ENCODE measurements around the gene TMEM253.

The TMEM253 gene

DNA sequence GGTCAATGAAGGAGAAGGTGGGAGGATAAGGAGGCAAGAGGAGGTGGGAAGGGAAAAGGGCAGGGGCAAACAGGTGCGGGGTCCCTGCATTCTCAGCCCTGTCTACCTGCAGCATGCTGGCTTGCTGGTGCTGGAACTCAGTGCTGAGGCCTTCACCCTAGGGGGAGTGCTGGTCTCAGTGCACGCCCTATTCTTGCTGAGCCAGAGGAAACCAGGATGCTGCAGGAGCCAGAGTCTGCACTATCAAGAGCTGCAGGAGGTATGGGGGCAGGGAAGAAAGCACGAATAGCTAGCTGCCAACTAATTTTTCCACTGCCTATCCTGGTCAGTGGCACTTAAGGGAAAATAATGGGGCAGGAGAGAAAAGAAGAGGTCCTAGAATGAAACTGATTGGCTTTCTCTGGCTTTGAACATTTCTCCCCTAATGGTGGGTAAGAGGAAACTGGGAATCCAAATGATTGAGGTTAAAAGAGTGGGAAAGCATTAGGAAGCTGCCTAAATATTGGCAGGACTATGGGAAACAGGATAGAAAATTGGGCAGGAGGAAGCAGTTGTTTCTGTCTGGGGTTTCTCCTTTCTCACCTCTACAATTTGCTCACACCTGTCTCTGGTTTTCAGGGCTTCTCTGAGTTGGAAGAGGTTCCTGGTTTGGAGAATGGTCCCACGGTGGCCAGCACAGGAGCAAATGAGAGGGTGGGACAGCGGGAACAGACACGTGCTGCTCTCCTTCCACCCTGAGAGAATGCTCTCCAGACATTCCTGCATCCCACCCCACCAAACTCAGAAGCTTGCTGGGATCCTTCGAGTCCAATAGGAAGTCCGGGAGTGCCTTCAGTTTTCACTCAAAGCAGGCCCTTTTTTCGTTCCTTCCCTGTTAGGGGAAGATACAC is 1.9 kb downstream of the TMEM253 start:
- Mint-ChIP-seq H3K27ac (peak overlapping the region; percentile 83 to 96 (median 96)), H3K36me3 (ENCODE audit: low read depth) (no peaks in the 10 kb centered on the region), H3K27me3 (ENCODE audit: low read depth) (no peaks in the 10 kb centered on the region), H3K4me1 (peaks cover 57% of the 10 kb centered on the region), H3K4me3 (peak overlapping the region; percentile 87 to 92 (median 87)), H3K9me3 (no peaks in the 10 kb centered on the region)
- TF ChIP-seq, protein P1, sequence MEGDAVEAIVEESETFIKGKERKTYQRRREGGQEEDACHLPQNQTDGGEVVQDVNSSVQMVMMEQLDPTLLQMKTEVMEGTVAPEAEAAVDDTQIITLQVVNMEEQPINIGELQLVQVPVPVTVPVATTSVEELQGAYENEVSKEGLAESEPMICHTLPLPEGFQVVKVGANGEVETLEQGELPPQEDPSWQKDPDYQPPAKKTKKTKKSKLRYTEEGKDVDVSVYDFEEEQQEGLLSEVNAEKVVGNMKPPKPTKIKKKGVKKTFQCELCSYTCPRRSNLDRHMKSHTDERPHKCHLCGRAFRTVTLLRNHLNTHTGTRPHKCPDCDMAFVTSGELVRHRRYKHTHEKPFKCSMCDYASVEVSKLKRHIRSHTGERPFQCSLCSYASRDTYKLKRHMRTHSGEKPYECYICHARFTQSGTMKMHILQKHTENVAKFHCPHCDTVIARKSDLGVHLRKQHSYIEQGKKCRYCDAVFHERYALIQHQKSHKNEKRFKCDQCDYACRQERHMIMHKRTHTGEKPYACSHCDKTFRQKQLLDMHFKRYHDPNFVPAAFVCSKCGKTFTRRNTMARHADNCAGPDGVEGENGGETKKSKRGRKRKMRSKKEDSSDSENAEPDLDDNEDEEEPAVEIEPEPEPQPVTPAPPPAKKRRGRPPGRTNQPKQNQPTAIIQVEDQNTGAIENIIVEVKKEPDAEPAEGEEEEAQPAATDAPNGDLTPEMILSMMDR (IDR thresholded peaks at IDR 0.05; ENCODE audit: unreplicated experiment in 3 of 3) = no peak

DNA sequence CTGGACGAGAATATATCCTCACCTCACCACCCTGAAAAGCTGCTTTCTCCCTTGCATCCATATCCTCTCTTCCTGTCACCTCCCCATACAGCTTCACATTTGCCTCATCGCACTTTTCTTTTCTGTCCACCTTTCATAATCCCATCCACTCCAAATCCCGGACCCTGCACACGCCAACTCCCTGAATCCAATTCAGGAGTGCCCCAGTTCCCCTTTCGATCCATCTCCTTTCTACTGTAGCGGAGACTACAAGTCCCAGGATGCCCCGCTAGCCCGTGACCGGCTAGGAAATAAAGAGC is 2.5 kb downstream of the TMEM253 start:
- Mint-ChIP-seq H3K4me3 (peak overlapping the region; percentile 87 to 92 (median 87)), H3K27ac (peak overlapping the region; percentile 83 to 96 (median 96)), H3K27me3 (ENCODE audit: low read depth) (no peaks in the 10 kb centered on the region)

DNA sequence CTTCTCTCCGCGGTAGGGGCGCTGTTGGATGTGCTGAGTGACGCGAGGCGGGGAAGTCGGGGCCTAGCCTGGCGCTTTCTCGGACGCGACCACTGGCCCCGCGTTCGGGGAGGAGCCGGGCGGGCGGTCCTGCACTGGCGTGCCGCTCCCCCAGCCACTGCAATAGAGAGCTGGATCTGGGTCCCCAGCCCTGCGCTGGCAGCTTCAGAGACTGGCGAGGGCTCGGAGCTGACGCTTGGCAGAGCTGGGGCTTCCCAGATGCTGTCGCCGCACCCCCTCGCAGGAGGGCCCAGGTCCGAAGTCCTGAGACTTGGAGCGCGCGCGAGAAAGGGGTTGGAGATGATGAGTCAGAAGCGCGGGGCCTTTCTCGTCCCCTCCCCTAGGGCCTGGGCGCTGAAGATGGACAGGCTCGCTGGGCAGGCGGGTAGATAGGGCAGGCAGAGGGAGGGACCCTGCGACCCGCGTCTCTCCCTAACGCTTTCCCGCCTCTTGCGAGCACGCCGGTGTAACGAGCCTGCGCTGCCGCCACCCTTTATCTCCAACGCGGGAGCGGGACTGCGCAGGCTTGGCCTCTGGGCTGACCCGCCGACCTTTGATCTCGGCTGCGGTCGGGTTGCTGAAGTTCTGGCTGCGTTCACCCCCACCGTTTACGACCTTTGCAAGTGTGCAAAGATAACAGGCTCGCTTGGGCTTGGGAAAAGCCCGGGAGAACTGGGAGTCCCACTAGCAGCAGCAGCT is 3.0 kb downstream of the TMEM253 start:
- H3K36me3 Mint-ChIP-seq (ENCODE audit: low read depth) = no peaks in the 10 kb centered on the region
- H3K4me3 Mint-ChIP-seq = peak overlapping the region; percentile 87 to 92 (median 87)
- H3K27ac Mint-ChIP-seq = peak overlapping the region; percentile 83 to 96 (median 96)
- TF ChIP-seq, protein P1 (IDR thresholded peaks at IDR 0.05; ENCODE audit: unreplicated experiment in 3 of 3) = peak; percentile 75 to 83 (median 79)
- no peaks in the 10 kb centered on the region for H3K27me3 Mint-ChIP-seq (ENCODE audit: low read depth)
- H3K4me1 Mint-ChIP-seq = peaks cover 59% of the 10 kb centered on the region
- H3K9me3 Mint-ChIP-seq = no peaks in the 10 kb centered on the region

More for the DNA sequence above, 2.5 kb downstream of the TMEM253 start:
- TF ChIP-seq, protein P1 (IDR thresholded peaks at IDR 0.05; ENCODE audit: unreplicated experiment in 3 of 3) = no peak
- H3K36me3 Mint-ChIP-seq (ENCODE audit: low read depth) = no peaks in the 10 kb centered on the region
- H3K4me1 Mint-ChIP-seq = peaks cover 61% of the 10 kb centered on the region
- no peaks in the 10 kb centered on the region for H3K9me3 Mint-ChIP-seq

DNA sequence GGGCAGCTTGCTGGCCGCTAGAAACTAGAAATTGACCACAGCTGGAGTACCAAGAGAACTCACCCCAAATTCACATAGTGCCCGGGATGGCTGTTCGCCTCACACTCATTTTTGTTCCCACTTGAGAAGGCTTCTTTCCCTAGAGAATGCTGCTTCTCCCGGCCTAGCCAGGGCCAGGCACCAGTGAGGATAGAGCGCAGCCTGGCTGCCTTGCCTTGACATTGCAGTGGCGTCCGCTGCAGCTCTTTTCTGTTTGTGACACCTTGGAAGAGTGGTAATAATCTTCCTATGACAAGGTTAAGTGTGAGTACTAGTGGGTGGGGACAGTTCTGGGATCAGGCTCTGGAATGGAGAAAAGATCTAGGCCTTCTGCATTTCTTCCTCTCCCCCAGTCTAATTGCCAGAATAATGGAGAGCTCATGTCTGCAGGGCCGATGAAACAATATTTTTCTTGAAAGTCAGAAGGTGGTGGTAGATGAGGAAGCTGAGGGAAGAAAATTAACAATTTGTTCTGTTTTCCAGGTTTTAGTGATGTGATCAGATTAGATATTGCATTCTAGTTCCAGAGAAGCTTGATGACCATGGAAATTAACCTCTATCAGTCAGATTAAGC is 3.7 kb downstream of the TMEM253 start:
- Mint-ChIP-seq H3K9me3 (no peaks in the 10 kb centered on the region), H3K4me1 (peaks cover 57% of the 10 kb centered on the region), H3K4me3 (peak overlapping the region; percentile 87 to 92 (median 87)), H3K27ac (peak overlapping the region; percentile 83 to 96 (median 96)), H3K27me3 (ENCODE audit: low read depth) (no peaks in the 10 kb centered on the region), H3K36me3 (ENCODE audit: low read depth) (no peaks in the 10 kb centered on the region)
- TF ChIP-seq, protein P1 (IDR thresholded peaks at IDR 0.05; ENCODE audit: unreplicated experiment in 3 of 3) = peak; percentile 97 to 99 (median 98)

DNA sequence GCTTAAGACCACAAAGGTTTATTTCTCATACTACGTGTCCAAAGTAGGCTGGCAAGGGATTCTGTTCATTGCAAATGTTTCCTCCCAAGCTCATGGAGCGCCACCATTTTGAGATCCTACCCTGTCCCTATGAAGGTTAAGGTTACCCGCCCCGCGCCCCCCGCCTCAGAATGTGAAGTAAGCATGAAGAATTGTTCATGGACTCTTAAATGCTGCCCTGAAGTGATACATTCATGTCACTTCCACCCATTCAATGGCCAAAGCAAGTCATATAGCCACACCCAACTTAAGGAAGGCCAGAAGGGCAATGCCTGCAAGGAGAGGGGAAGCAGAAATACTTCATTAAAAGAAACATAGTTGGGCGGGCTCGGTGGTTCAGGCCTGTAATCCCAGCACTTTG is 4.2 kb downstream of the TMEM253 start:
- TF ChIP-seq, protein P1 (IDR thresholded peaks at IDR 0.05; ENCODE audit: unreplicated experiment in 3 of 3) = no peak
- H3K4me3 Mint-ChIP-seq = peak overlapping the region in 1 of 3 experiments; percentile 92
- H3K36me3 Mint-ChIP-seq (ENCODE audit: low read depth) = no peaks in the 10 kb centered on the region
- H3K9me3 Mint-ChIP-seq = no peaks in the 10 kb centered on the region
- H3K4me1 Mint-ChIP-seq = peaks cover 59% of the 10 kb centered on the region
- H3K27me3 Mint-ChIP-seq (ENCODE audit: low read depth) = no peaks in the 10 kb centered on the region
- H3K27ac Mint-ChIP-seq = peak overlapping the region; percentile 83 to 96 (median 96)

All from nephron (organoid).